HG02759 (cell line): ENCODE measurements around the gene RAD17.
"Not testable (repeated sequence)": the region's sequence is repeated elsewhere in the genome, so short reads cannot be mapped to it uniquely, and the experiment has no call there.

Experiments used
- ATAC-seq: cut with Tn5 transposase; IDR thresholded peaks from one replicate; pipeline ENCODE4 v1.9.1; 2021; ENCODE audit warnings: mild to moderate bottlenecking, moderate library complexity; ENCODE audit not compliant: unreplicated experiment

The RAD17 gene

GRCh38 chr5:69374911-69375446 is 5.4 kb downstream of the RAD17 start:
- ATAC-seq, result peak; percentile 73

GRCh38 chr5:69378376-69378775 is 8.8 kb downstream of the RAD17 start:
- ATAC-seq, result no peak

GRCh38 chr5:69404659-69405330 is 35.2 kb downstream of the RAD17 start:
- ATAC-seq, result no peak

GRCh38 chr5:69414885-69415583 is 45.4 kb downstream of the RAD17 start, which contains the start of gene MARVELD2:
MARVELD2 (plus strand) TSS chr5:69415116; CDS start chr5:69419386, 4,270 bp downstream.
- ATAC-seq, result peak; percentile 86

GRCh38 chr5:69415584-69415958 is 46.0 kb downstream of the RAD17 start:
- no peak for ATAC-seq

- ATAC-seq, result no peak
Observed at GRCh38 chr5:69416180-69416579, 46.6 kb downstream of the RAD17 start.

- ATAC-seq, result no peak
Observed at GRCh38 chr5:69416699-69417098, 47.1 kb downstream of the RAD17 start.

- no peak for ATAC-seq
Observed at GRCh38 chr5:69418554-69418953, 48.9 kb downstream of the RAD17 start.

GRCh38 chr5:69431424-69432303 is 62.0 kb downstream of the RAD17 start:
- no peak for ATAC-seq

- peak; percentile 72 for ATAC-seq
Observed at GRCh38 chr5:69432412-69433206, 63.0 kb downstream of the RAD17 start.

- not testable (repeated sequence) for ATAC-seq
Observed at GRCh38 chr5:69435276-69435884, 65.8 kb downstream of the RAD17 start.

- ATAC-seq, result no peak
Observed at GRCh38 chr5:69444127-69444754, 74.6 kb downstream of the RAD17 start.

- no peak for ATAC-seq
Observed at GRCh38 chr5:69449511-69449910, 79.9 kb downstream of the RAD17 start.

GRCh38 chr5:69450116-69450515 is 80.5 kb downstream of the RAD17 start:
- ATAC-seq, result no peak

GRCh38 chr5:69450527-69450926 is 80.9 kb downstream of the RAD17 start:
- not testable (repeated sequence) for ATAC-seq

- no peak for ATAC-seq
Observed at GRCh38 chr5:69451941-69452647, 82.5 kb downstream of the RAD17 start.

- not testable (repeated sequence) for ATAC-seq
Observed at GRCh38 chr5:69453487-69453886, 83.9 kb downstream of the RAD17 start.

GRCh38 chr5:69454460-69455249 is 85.0 kb downstream of the RAD17 start:
- no peak for ATAC-seq
